SJSA1 (cell line): ENCODE data around the gene RNF166. TPM values are rescaled to one million over a fixed set of nuclear protein-coding genes. Genes with fewer than 3 reads are reported as not detected.
A peak's percentile ranks its signal among the peaks of the same experiment; 100 is the strongest.

Experiments used
- DNase-seq, 2 experiments: peaks; one replicate each; pipeline ENCODE4 v3.0.0-alpha.2; 2015 to 2020; ENCODE audit warnings: low spot score in 2 of 2, low read depth in 1 of 2
- H3K27ac ChIP-seq: fragments of 250-450 bp; sonication (Bioruptor Pico); 2 replicates; pipeline ENCODE4 v1.5.1; 2020; ENCODE audit warnings: mild to moderate bottlenecking, moderate library complexity
- H3K27me3 ChIP-seq: fragments of 250-450 bp; sonication (Bioruptor Pico); replicated peaks from 2 replicates; pipeline ENCODE4 v1.5.1; 2020; ENCODE audit warnings: mild to moderate bottlenecking, moderate library complexity
- H3K36me3 ChIP-seq: fragments of 250-450 bp; sonication (Bioruptor Pico); 2 replicates; pipeline ENCODE4 v1.5.1; 2020; ENCODE audit warnings: mild to moderate bottlenecking
- H3K4me1 ChIP-seq: fragments of 250-450 bp; sonication (Bioruptor Pico); replicated peaks from 2 replicates; pipeline ENCODE4 v1.6.1; 2021; ENCODE audit warnings: mild to moderate bottlenecking
- H3K4me3 ChIP-seq: fragments of 250-450 bp; sonication (Bioruptor Pico); 2 replicates; pipeline ENCODE4 v1.5.1; 2020; ENCODE audit warnings: mild to moderate bottlenecking
- H3K9me3 ChIP-seq: fragments of 250-450 bp; sonication (Bioruptor Pico); replicated peaks from 2 replicates; pipeline ENCODE4 v1.5.1; 2020; ENCODE audit warnings: mild to moderate bottlenecking
- total RNA-seq: library from RNA; depleted of rRNA; stranded (reverse); fragments of >200 nt; shearing (Covaris generic); gene quantifications from 2 replicates; pipeline ENCODE4 v1.2.3, GENCODE V29; 2014

The RNF166 gene
- total RNA-seq, 1 experiment from 2014 or later = 32.4 TPM

DNA sequence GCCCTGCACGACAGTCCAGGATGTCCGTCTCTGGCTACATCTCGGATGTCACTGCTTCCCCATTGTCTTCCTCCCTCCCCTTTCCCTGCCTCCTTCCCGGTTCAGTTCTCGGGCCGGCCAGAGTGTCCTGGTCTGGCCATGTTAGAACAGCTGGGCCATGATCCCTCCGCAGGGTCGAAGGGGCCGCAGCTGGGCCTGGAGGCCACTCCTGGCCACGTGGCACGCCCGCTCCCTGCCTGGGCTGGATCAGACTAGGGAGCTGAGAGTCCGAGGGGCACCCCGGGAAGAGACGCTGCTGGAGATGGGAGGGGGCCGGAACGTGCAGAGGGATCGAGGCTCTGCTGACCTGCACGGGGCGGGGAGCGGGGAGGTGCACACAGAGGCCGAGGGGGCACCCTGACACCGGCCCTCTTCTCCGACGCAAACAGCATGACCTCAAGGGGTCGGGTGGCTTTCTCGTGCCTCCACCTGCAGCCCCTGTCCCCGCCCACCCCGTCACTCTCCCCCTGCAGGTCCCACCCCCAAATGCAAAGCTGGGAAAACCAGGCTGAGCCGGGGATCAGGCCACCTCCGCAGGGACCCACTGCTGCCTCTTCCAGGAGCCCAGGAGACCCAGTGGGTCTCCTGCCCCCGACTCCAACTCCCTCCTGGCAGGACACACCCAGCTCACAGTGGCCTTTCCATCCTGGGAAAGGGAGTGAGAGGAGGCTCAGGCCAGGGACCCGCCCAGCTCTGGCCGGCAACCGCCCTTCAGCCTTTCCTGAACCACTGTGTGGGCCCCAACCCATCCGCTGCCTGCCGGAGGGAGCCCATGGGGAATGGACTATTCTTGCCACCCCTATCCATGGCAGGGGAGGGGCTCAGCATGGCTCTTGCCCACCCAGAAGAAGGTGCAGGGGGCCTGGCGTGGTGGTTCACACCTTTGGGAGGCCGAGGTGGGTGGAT lies 38.6 kb upstream of the RNF166 start:
- Histone ChIP-seq H3K4me1 (no peaks in the 10 kb centered on the region; the same call in 1 of the 2 replicates), H3K4me3 (no peak overlapping the region), H3K9me3 (no peaks in the 10 kb centered on the region), H3K27me3 (no peaks in the 10 kb centered on the region), H3K27ac (no peak overlapping the region), H3K36me3 (peaks cover 79% of the 10 kb centered on the region)
- no peak for DNase-seq

DNA sequence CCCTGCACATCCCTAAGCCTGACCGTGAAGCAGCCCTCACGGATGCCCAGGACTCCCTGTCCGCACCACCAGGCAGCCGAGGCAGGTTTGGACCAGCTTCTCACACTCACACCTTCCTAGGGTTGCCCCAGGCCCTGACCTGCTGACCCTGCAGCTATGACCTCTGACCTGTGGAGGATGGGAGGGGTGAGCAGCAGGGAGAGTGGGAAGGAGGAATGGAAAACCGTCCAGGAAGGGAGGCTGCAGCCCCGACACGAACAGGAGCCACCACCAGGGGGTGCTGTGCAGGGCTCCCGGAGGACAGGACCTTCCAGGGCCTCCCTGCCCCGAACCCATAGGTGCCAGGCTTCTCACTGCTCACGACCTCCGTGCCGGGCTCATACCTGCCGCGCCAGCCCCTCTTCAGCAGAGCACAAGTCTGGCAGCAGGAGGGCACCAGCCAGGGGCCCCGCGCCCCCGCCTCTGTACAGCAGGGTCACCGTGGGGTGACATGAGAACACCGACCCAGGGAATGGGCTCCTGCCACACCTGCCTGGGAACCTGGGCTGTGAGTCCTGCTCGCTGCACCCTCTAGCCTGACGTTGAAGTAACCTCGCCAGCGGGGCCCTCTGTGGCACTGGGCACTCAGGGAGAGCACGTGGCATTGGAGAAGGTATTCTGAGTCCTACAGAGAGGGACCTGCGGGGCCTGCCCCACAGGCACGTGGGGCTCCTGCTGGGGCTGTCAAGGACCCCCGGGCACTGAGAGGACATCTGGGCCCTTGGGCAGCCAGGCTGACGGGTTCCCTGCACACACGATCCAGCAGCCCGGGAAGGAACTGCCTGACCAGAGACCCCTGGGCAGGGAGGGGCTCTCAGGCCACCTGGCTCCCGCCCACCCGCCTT lies 37.7 kb upstream of the RNF166 start:
- H3K36me3 ChIP-seq = peaks cover 81% of the 10 kb centered on the region
- DNase-seq = peak; percentile 65 to 84
- no peak overlapping the region for H3K27ac ChIP-seq
- H3K27me3 ChIP-seq = no peaks in the 10 kb centered on the region
- H3K9me3 ChIP-seq = no peaks in the 10 kb centered on the region
- H3K4me1 ChIP-seq = no peaks in the 10 kb centered on the region; the same call in 1 of the 2 replicates
- H3K4me3 ChIP-seq = no peak overlapping the region

DNA sequence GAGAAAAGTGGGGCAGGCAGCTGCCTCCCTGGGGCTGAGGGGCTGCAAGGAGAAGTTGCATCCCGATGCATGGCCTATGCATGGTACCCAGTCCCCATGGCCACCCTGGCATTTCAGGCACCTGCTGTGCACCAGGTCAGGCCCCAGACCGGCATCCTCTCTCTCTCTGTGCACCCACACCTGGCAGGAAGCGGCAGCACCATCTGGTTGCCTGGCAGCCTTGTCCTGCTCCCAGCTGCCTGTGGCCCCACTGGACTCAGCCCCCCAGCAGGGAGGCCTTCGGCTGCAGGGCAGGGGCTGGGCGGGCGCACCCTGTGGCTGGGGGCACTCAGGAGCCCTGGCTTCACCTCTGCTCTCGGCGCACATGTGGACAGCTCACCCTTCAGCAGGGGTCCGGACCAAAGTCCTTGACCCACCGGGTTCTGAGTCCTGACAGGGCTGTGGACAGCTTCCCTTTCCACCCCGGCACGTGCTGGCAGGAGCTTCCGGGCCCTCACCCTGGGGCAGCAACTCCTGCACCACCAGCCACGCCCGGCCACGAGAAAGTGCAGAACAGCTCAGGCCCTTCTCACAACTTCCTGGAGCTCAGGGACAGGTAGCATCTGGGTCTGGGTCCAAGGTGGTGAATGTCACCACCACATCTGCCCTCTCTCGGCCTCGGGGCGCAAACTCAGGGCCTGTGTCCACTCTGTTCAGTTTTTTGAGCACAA lies 36.8 kb upstream of the RNF166 start:
- Histone ChIP-seq H3K27me3 (no peaks in the 10 kb centered on the region), H3K9me3 (no peaks in the 10 kb centered on the region), H3K4me1 (no peaks in the 10 kb centered on the region; the same call in 1 of the 2 replicates), H3K36me3 (peaks cover 83% of the 10 kb centered on the region), H3K27ac (no peak overlapping the region), H3K4me3 (no peak overlapping the region)
- no peak for DNase-seq

DNA sequence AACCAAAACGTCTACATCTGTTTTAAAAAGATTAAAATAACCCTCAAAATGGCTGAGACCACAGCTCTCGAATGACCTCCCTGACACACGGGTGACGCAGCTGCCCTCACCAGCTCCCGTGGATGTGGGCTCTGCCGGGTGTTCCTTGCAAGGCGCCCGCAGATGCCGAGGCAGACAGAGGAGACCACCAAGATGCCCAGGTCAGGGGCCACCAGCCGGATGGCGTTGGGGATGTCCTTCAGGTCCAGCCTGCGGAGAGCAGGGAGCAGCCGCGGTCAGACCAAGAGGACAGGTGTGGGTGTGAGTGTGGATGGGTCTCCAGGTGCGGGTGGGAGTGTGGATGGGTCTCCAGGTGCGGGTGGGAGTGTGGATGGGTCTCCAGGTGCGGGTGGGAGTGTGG lies 35.2 kb upstream of the RNF166 start:
- H3K27ac ChIP-seq = no peak overlapping the region
- no peaks in the 10 kb centered on the region for H3K27me3 ChIP-seq
- no peaks in the 10 kb centered on the region for H3K9me3 ChIP-seq
- no peak for DNase-seq
- peaks cover 86% of the 10 kb centered on the region for H3K36me3 ChIP-seq
- no peak overlapping the region for H3K4me3 ChIP-seq
- H3K4me1 ChIP-seq = peaks cover 4% of the 10 kb centered on the region; the same call in 1 of the 2 replicates

DNA sequence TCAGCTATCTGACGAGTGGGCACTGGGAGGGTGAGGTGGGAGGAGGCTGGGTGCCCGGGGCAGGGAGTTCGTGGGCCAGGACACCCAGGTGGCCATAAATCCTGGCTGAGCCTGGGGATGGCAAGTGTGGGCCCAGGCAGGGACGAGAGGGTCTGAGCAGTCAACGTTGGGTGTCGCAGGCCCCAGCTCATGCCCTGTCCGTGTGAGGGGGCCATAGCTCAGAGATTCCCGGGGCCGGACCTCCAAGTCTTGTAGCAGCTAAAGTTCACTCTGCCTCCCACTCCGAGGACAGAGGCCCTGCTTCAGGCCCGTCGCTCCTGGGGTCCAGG lies 34.5 kb upstream of the RNF166 start:
- H3K27me3 ChIP-seq = no peaks in the 10 kb centered on the region
- H3K4me1 ChIP-seq = peaks cover 4% of the 10 kb centered on the region; the same call in 1 of the 2 replicates
- H3K4me3 ChIP-seq = no peak overlapping the region
- H3K27ac ChIP-seq = no peak overlapping the region
- DNase-seq = no peak
- H3K36me3 ChIP-seq = peaks cover 88% of the 10 kb centered on the region
- H3K9me3 ChIP-seq = no peaks in the 10 kb centered on the region

DNA sequence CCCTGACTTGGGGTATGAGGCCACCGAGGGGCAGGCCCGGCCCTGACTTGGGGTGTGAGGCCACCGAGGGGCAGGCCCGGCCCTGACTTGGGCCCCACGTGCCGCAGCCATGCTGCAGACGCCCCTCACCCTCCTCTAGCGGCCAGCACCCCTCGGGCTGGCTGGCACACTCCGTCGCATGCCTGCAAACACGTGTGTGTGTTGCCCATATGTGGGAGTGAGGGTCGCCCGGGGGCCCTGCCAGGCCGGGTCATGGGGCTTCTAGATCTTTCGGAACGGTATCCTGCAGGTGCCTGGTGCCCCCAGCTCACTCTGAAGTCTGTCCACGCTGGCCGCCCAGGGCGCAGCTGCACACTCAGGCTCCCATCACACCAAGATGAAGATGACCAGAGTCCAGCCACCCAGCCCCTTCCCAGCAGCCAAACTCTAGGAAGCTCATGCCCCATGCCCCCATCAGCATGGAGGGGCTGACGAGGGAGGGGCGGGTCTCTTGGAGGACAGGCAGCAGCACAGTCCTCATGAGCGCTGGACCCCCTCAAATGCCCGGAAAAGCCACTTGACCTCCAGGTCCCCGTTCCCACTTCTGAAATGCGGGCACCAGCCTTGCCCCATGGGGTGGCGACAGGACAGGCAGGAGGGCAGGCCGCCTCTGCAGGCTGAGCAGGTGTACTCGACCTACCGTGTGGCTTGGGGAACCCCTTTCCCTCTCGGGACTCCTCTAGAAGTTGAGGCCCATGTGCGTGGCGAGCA lies 33.9 kb upstream of the RNF166 start:
- Histone ChIP-seq H3K36me3 (peaks cover 90% of the 10 kb centered on the region), H3K27ac (no peak overlapping the region)

DNA sequence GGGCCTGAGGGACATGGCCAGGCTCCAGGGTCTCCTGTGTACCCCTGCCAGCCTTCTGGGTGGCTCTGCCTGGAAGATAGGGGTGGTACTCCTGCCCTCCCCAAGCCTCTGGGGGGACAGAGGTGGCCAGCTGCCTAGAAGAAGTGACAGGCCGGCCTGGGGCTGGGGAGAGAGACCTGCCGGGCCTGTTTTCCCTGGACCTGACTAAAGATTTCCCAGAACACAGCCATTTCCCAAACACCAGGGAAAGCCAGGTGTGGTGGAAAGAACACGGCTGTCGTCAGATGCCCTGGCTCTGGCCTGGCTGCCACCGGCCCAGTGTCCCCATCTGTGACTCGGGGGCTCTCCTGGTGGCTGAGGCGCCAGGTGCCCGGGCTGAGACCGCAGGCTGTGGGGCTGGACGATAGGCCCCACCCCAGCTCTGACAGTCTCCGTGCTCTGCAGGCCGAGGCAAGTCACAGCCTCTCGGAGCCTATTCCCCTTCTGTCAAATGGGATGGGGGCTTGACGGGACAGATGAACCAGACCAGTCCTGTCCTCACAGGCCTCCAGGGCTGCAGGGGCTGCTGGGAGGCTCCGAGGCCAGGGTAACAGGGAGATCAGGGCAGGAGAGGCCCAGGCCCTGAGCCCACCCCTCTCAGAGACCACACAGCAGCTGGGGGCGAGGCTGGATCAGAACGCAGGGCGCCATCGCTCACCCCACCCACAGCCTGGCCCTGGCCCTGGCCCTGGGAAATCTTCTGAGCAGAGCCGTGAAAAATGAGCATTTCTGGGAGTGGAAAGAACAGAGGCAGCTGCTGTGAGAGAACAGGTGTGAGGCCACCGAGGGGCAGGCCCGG lies 33.1 kb upstream of the RNF166 start:
- Histone ChIP-seq H3K4me1 (peaks cover 7% of the 10 kb centered on the region; the same call in 1 of the 2 replicates), H3K9me3 (no peaks in the 10 kb centered on the region), H3K27me3 (no peaks in the 10 kb centered on the region), H3K27ac (no peak overlapping the region), H3K36me3 (peaks cover 93% of the 10 kb centered on the region), H3K4me3 (no peak overlapping the region)
- no peak for DNase-seq

More for the DNA sequence above, 33.9 kb upstream of the RNF166 start:
- Histone ChIP-seq H3K9me3 (no peaks in the 10 kb centered on the region), H3K4me1 (peaks cover 7% of the 10 kb centered on the region; the same call in 1 of the 2 replicates), H3K27me3 (no peaks in the 10 kb centered on the region), H3K4me3 (no peak overlapping the region)
- DNase-seq = no peak

DNA sequence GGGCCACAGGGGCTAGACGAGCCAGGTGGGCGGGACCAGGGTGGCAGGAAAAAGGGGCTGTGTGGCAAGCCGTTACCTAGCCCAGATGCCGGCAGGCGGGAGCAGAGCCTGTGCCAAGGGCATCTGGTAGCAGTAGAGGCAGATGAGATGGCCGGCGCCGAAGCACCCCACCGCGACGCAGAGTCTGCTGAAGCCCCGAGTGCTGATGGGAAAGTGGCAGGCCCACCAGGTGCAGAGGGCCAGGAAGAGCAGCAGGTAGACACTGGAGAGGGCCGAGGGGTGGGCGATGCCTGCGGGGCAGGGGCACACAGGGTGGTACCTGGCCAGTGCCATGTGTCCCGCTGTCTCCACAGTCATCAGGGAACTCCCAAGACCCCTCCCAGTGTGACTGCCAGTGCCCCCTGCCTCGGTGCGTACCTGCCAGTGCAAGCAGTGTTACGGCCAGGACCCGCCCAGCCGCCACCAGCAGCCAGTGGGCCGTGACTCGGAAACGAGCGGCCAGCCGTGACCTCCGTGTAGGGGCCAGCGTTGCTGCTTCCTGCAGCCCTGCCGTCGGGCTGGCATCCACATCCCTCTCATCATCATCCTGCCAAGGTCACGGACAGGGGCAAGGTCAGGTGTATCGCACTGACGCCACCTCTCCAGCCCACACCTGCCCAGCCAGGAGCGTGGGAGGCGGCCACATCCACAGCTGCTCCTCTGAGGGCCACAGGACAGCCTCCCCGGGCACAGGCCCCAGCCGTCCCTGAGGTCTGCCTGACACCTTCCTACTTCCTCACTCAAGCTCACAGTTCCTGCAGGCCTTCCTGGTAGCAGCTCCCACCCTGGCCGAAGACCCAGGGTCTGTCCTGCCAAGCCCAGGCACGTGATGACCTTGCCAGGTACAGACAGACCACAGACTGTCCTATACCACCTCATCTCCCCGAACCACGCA lies 32.2 kb upstream of the RNF166 start:
- H3K36me3 ChIP-seq = peaks cover 93% of the 10 kb centered on the region
- no peak overlapping the region for H3K27ac ChIP-seq
- 0 out of 2 replicates have a peak, but pooled peaks cover 7% of the 10 kb centered on the region for H3K4me1 ChIP-seq
- no peaks in the 10 kb centered on the region for H3K9me3 ChIP-seq
- no peak overlapping the region for H3K4me3 ChIP-seq
- DNase-seq = no peak
- H3K27me3 ChIP-seq = no peaks in the 10 kb centered on the region

DNA sequence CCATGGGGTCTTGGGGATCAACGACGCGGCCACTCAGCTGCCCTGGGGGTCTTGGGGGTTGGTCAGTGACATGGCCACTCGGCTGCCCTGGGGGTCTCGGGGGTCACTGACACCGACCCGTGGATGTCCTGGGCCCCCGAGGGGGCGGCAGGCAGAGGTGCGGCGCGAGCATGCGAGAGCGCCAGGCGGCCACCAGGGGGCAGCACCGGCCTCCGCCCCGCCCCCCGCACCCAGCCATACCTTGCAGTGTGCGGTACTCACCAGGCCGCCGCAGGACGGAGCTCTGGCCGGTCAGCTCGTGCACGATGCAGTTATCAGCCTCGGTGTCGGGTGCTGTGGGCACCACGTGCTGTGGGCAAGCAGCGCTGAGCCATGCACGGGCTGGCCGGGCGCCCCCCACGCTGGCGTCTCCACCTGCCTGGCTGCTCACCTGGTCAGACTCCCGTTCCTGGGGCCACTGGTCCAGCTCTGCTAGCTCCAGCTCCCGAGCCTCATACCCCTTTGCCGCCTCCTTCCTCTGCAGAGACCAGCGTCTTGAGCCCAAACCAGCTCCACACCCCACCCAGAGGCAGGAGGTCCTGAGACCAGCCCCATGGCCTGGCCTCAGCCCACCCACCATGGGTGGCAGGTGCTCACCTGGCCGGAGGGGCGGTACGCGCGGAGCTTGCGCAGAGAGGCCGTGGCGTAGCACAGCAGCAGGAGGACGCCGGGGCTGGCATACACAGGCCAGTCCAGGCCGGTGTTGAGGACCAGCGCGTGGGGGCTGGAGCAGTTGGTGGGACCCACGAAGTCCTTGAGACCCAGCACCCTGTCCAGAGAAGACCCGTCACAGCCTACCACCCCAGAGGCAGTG lies 31.3 kb upstream of the RNF166 start:
- peak; percentile 55 to 81 for DNase-seq
- H3K27ac ChIP-seq = no peak overlapping the region
- no peaks in the 10 kb centered on the region for H3K9me3 ChIP-seq
- 0 out of 2 replicates have a peak overlapping the region, but pooled peaks have one; percentile 3 for H3K4me3 ChIP-seq
- peaks cover 93% of the 10 kb centered on the region for H3K36me3 ChIP-seq
- 0 out of 2 replicates have a peak, but pooled peaks cover 7% of the 10 kb centered on the region for H3K4me1 ChIP-seq
- H3K27me3 ChIP-seq = no peaks in the 10 kb centered on the region

DNA sequence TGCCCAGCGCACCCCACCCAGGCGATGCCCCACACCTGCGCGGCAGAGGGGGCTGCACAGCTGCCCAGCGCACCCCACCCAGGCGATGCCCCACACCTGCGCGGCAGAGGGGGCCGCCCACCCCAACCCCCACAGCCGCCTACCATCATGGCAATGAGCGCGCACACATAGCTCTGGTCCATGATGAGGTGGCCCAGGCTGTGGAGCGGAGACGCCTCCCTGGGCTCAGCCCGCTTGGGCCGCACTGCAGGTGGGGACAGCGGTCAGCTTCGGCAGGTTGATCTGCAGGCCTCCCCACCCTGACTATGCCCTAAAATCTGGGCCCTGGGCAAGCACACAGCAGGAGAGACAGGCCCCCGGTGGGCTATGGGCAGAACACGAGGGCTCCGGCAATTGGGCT lies 30.3 kb upstream of the RNF166 start:
- Histone ChIP-seq H3K27me3 (no peaks in the 10 kb centered on the region), H3K36me3 (peaks cover 95% of the 10 kb centered on the region), H3K4me3 (no peak overlapping the region), H3K27ac (no peak overlapping the region), H3K9me3 (no peaks in the 10 kb centered on the region), H3K4me1 (0 out of 2 replicates have a peak, but pooled peaks cover 7% of the 10 kb centered on the region)
- no peak for DNase-seq

DNA sequence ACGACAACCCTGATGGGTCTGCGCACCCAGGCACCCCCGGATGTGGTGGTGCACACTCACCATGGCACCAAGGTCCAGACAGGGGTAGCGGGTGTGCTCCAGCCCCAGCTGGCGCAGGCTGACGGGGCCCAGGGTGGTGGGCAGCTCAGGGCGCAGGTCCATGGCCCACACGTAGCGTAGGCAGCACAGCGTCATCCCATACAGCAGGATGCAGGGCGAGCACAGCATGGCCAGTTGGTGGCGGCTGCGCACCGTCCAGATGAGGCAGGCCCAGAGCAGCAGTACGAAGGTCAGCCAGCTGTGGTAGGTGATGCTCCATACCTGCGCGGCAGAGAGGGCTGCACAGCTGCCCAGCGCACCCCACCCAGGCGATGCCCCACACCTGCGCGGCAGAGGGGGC lies 29.9 kb upstream of the RNF166 start:
- Histone ChIP-seq H3K4me1 (0 out of 2 replicates have a peak, but pooled peaks cover 7% of the 10 kb centered on the region), H3K27me3 (no peaks in the 10 kb centered on the region), H3K4me3 (no peak overlapping the region), H3K9me3 (no peaks in the 10 kb centered on the region), H3K27ac (no peak overlapping the region), H3K36me3 (peaks cover 96% of the 10 kb centered on the region)
- DNase-seq = no peak
